GM18858 (cell line): Measurements from ENCODE around the gene HOXA7.

Source experiments
- ATAC-seq: cut with Tn5 transposase; IDR thresholded peaks from one replicate; pipeline ENCODE4 v1.9.1; 2021; ENCODE audit not compliant: unreplicated experiment

Gene HOXA7

GRCh38 chr7:27156508-27156898 is at the start of gene HOXA7:
Gene HOXA7, minus strand, starts transcription at chr7:27156675. Its CDS starts 130 bp downstream, at chr7:27156545.
- no peak for ATAC-seq

- ATAC-seq: no peak
Measured at GRCh38 chr7:27205325-27206280, 49.1 kb upstream of the HOXA7 start.

GRCh38 chr7:27204851-27205322 is 48.4 kb upstream of the HOXA7 start:
- ATAC-seq: no peak

GRCh38 chr7:27203964-27204594 is 47.6 kb upstream of the HOXA7 start:
- no peak for ATAC-seq

GRCh38 chr7:27203365-27203953 is 47.0 kb upstream of the HOXA7 start:
- ATAC-seq: no peak

GRCh38 chr7:27202862-27203134 is 46.3 kb upstream of the HOXA7 start:
- ATAC-seq: no peak

GRCh38 chr7:27202018-27202861 is 45.8 kb upstream of the HOXA7 start:
- ATAC-seq: no peak

GRCh38 chr7:27201580-27202017 is 45.1 kb upstream of the HOXA7 start:
- no peak for ATAC-seq

GRCh38 chr7:27200761-27201579 is 44.5 kb upstream of the HOXA7 start:
- ATAC-seq: no peak

GRCh38 chr7:27199849-27200760 is 43.6 kb upstream of the HOXA7 start, which contains the start of gene HOXA13:
Gene HOXA13, minus strand, starts transcription at chr7:27200091. Its CDS starts 14 bp downstream, at chr7:27200077.
- no peak for ATAC-seq

- ATAC-seq: no peak
Measured at GRCh38 chr7:27198871-27199801, 42.7 kb upstream of the HOXA7 start.

GRCh38 chr7:27198138-27198841 is 41.8 kb upstream of the HOXA7 start:
- ATAC-seq: no peak

- no peak for ATAC-seq
Measured at GRCh38 chr7:27197137-27198042, 40.9 kb upstream of the HOXA7 start.

GRCh38 chr7:27196287-27196767 is 39.9 kb upstream of the HOXA7 start:
- no peak for ATAC-seq

- ATAC-seq: no peak
Measured at GRCh38 chr7:27194686-27195379, 38.4 kb upstream of the HOXA7 start.

GRCh38 chr7:27194002-27194352 is 37.5 kb upstream of the HOXA7 start:
- ATAC-seq: no peak
